ENCODE measurements around the gene NPFFR2.

DNA sequence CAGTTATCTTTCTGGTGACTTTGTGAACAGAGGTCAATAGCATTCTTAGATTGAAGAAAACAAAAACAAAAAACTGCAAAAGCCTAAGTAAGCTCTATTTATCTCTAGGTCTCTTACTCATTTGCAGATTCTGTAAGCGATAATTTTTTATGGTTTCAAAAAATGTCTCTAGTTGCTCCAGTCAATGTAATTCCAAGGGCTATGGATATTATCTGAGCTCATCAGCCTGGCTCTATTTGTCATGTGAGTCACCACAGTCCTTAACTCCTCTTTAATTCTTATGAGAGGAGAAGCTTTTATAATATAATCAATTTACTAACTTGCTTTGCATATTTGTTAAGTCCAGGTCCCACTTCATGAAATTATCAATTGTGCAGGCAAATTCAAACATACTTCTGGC lies 79.1 kb downstream of the NPFFR2 start:
- TF ChIP-seq, protein P1, sequence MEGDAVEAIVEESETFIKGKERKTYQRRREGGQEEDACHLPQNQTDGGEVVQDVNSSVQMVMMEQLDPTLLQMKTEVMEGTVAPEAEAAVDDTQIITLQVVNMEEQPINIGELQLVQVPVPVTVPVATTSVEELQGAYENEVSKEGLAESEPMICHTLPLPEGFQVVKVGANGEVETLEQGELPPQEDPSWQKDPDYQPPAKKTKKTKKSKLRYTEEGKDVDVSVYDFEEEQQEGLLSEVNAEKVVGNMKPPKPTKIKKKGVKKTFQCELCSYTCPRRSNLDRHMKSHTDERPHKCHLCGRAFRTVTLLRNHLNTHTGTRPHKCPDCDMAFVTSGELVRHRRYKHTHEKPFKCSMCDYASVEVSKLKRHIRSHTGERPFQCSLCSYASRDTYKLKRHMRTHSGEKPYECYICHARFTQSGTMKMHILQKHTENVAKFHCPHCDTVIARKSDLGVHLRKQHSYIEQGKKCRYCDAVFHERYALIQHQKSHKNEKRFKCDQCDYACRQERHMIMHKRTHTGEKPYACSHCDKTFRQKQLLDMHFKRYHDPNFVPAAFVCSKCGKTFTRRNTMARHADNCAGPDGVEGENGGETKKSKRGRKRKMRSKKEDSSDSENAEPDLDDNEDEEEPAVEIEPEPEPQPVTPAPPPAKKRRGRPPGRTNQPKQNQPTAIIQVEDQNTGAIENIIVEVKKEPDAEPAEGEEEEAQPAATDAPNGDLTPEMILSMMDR (IDR thresholded peaks at IDR 0.05; ENCODE audit: low read length) = no peak
- TF ChIP-seq EZH2 (IDR thresholded peaks at IDR 0.05; ENCODE audit: borderline replicate concordance, low read length) = no peak

All from OCI-LY1 (cell line).